Cardiac muscle cell (in vitro differentiated cells and primary cell): Measurements from ENCODE around the gene PRLR. TPM values are rescaled to one million over a fixed set of nuclear protein-coding genes. Genes with fewer than 3 reads are reported as not detected.
"Not testable (repeated sequence)": the region's sequence is repeated elsewhere in the genome, so short reads cannot be mapped to it uniquely, and the experiment has no call there.

Experiments used
- DNase-seq, 2 donors: peaks; one replicate each; pipeline versions ENCODE4 v3.0.0 to v3.0.0-alpha.2; 2010 to 2017; ENCODE audit warnings: low read depth in 1 of 2, low spot score in 1 of 2
- H3K27ac ChIP-seq: fragments of 200-600 bp; sonication (generic); 2 replicates; pipeline ENCODE4 v1.5.1; 2016
- H3K27me3 ChIP-seq: fragments of 200-600 bp; sonication (generic); 2 replicates; pipeline ENCODE4 v1.6.0; 2016; ENCODE audit warnings: control low read depth
- H3K36me3 ChIP-seq: fragments of 200-600 bp; sonication (generic); 2 replicates; pipeline ENCODE4 v1.5.1; 2016; ENCODE audit warnings: control low read depth
- H3K4me1 ChIP-seq: fragments of 200-600 bp; sonication (generic); 2 replicates; pipeline ENCODE4 v1.8.1; 2017; ENCODE audit warnings: low read depth, mild to moderate bottlenecking, mixed run types
- H3K4me3 ChIP-seq: fragments of 200-600 bp; sonication (generic); 2 replicates; pipeline ENCODE4 v1.5.1; 2016; ENCODE audit warnings: mild to moderate bottlenecking
- H3K9me3 ChIP-seq: fragments of 200-600 bp; sonication (generic); 2 replicates; pipeline ENCODE4 v1.5.1; 2017; ENCODE audit warnings: low read depth, mild to moderate bottlenecking, control low read depth
- polyA plus RNA-seq: library from polyadenylated mRNA; unstranded; fragments of >200 nt; fragmentation: Nextera tagmentation; extraction: Ambion mirVana; gene quantifications from 2 replicates; pipeline ENCODE4 v1.2.1, GENCODE V29; 2016
- total RNA-seq: library from RNA; depleted of rRNA; stranded (reverse); fragments of >200 nt; gene quantifications from 2 replicates; pipeline ENCODE4 v1.2.3, GENCODE V29; 2016
- TF ChIP-seq, protein P1 (sequence below): IDR thresholded peaks from 2 replicates; pipeline ENCODE4 v1.5.1; 2012; ENCODE audit warnings: low read depth, mild to moderate bottlenecking, low read length

Gene PRLR
- total and polyA plus RNA-seq, 2 experiments from 2014 or later: 0.06 TPM; not detected in 1

DNA sequence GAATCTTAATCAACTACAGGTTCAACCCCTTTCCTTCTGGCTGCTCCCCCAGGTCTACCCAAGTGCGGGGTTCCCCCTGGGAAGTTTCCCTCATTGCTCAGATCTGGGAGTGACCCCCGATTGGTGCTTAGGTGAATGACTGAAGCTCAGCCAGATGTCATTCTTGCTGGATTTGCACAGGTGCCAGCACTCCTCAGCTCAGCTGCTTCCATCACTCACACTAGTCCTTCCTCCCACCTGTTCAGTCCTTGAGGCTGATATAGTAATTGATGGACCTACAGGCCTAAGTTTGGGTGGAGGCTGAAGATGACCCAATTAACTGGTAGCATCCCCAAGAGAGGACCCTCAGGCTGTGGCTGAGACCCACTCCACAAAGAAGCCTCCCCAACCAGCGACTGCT, 32.9 kb downstream of the PRLR start:
- Histone ChIP-seq H3K36me3 (no peaks in the 10 kb centered on the region), H3K27ac (no peak overlapping the region), H3K27me3 (no peaks in the 10 kb centered on the region), H3K9me3 (no peaks in the 10 kb centered on the region), H3K4me1 (no peaks in the 10 kb centered on the region), H3K4me3 (no peak overlapping the region)
- no peak for DNase-seq
- TF ChIP-seq, protein P1, sequence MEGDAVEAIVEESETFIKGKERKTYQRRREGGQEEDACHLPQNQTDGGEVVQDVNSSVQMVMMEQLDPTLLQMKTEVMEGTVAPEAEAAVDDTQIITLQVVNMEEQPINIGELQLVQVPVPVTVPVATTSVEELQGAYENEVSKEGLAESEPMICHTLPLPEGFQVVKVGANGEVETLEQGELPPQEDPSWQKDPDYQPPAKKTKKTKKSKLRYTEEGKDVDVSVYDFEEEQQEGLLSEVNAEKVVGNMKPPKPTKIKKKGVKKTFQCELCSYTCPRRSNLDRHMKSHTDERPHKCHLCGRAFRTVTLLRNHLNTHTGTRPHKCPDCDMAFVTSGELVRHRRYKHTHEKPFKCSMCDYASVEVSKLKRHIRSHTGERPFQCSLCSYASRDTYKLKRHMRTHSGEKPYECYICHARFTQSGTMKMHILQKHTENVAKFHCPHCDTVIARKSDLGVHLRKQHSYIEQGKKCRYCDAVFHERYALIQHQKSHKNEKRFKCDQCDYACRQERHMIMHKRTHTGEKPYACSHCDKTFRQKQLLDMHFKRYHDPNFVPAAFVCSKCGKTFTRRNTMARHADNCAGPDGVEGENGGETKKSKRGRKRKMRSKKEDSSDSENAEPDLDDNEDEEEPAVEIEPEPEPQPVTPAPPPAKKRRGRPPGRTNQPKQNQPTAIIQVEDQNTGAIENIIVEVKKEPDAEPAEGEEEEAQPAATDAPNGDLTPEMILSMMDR: no peak

DNA sequence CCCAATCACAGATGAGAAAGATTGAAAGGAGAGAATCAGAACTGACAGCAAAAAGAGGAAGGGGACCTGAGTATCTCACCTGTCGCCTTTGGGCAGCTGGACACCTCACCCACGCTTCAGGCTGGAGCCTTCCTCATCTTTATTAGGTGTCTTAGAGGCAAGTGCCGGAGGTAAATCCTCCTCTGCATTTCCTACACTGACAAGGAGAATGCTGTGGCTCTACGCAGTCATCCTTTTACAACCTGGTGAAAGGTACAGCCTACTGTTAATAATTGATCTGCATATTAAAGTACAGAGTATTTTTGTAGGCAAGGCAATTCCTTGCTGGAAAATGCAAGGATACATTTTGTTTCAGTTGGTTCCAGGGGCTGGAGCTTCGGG, 34.8 kb downstream of the PRLR start:
- no peak for DNase-seq
- H3K27me3 ChIP-seq: no peaks in the 10 kb centered on the region
- H3K27ac ChIP-seq: no peak overlapping the region
- H3K36me3 ChIP-seq: no peaks in the 10 kb centered on the region
- H3K9me3 ChIP-seq: no peaks in the 10 kb centered on the region
- H3K4me1 ChIP-seq: no peaks in the 10 kb centered on the region
- H3K4me3 ChIP-seq: no peak overlapping the region
- TF ChIP-seq, protein P1: no peak

DNA sequence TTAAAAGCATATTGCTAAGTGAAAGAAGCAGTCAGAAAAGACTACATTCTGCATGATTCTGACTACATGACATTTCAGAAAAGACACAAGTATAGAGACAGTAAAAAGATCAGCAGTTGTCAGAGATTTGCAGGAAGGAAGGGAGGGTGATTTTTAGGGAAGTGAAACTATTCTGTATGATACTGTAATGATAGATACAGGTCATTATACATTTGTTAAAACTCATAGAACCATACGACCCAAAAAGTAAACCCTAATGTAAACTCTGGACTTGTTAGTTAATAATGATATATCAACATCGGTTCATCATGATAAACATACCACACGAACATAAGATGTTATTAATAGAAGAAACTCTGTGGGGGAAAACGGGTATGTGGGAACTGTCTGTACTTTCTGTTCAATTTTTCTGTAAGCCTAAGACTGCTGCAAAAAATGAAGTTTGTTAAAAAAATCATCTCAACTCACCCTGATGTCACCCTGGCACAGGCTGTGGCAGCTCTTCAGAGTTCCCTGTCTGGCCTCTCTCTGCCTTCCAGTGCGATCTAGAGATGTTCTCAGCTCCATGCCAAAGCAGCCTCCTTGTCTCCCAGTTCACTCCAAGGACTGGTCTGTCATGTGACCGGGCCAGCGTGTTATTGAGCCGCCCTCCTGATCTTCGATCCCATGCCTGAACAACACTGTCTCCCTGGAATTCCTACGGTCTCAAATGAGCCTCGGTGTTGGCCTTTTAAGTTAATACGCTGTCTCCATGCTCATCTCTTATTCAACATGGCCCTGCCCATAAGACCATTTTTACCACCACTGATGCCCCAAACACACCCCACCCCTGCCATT, 35.4 kb downstream of the PRLR start:
- no peak for DNase-seq
- H3K9me3 ChIP-seq: no peaks in the 10 kb centered on the region
- no peaks in the 10 kb centered on the region for H3K4me1 ChIP-seq
- H3K4me3 ChIP-seq: no peak overlapping the region
- no peaks in the 10 kb centered on the region for H3K36me3 ChIP-seq
- no peaks in the 10 kb centered on the region for H3K27me3 ChIP-seq
- TF ChIP-seq, protein P1: no peak
- no peak overlapping the region for H3K27ac ChIP-seq

DNA sequence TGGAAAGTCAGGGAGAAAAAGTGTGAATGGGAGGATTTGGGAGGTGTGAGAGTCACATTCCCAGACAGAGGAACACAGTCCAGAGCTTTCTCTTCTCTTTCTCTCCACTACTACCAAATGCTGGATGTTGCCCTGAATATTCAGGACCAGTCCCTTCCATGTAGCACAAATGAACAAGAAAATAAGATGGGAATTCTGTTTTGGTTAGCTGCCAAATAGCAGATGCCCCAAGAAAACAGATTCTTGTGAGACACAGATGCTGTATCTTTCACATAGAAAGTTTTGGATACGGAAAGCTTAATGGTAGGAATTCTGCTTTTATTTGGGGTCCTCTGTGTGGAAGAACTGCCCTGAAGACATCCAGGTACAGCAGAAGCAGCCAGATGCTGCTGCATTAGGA, 37.8 kb downstream of the PRLR start:
- H3K27me3 ChIP-seq: no peaks in the 10 kb centered on the region
- no peaks in the 10 kb centered on the region for H3K9me3 ChIP-seq
- no peak overlapping the region for H3K4me3 ChIP-seq
- H3K27ac ChIP-seq: no peak overlapping the region
- TF ChIP-seq, protein P1: no peak
- no peak for DNase-seq
- H3K4me1 ChIP-seq: no peaks in the 10 kb centered on the region
- H3K36me3 ChIP-seq: no peaks in the 10 kb centered on the region

DNA sequence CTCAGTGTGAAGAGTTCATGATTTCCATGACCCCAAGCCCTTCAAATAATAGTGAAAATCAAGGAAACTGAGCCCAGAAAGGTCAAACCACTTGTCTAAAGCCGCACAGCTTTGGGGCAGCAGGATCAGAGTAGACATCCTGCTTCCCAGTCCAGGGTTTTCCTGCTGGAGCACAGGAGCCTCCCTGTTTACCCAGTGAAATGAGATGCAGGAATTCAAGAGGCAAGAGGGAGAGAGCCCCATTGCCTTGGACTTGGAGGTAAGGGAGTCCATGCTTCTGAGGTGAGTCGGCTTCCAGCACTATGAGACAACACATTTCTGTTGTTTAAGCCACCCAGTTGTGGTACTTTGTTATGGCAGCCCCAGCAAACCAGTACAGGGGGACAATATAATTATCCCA, 40.5 kb downstream of the PRLR start:
- H3K4me1 ChIP-seq, H3K27me3 ChIP-seq, H3K4me3 ChIP-seq, H3K27ac ChIP-seq, DNase-seq, H3K9me3 ChIP-seq, H3K36me3 ChIP-seq: not testable (repeated sequence)

DNA sequence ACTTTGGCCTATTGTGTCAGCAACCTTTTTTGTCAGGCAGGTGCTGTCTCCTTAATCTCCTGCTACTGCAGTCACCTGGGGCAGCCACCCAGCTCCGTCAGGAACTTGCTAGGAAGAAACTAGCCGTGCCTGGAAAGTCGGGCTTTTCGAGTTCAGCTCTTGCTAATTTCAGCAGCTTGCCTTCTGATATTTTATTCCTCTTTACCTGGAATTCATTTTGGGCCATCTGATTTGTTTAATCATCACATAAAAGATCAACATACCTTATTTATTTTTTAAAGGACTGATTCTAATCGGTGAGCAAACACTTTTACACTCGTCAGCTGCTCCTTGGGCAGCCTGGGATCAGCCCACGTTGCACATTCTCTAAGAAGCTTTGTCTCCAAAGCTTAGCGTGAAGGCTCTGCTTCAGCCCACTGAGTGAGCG, 42.2 kb downstream of the PRLR start:
- Histone ChIP-seq H3K27me3 (no peaks in the 10 kb centered on the region), H3K36me3 (no peaks in the 10 kb centered on the region), H3K4me1 (no peaks in the 10 kb centered on the region), H3K9me3 (no peaks in the 10 kb centered on the region), H3K27ac (no peak overlapping the region), H3K4me3 (no peak overlapping the region)
- no peak for DNase-seq
- TF ChIP-seq, protein P1: no peak

DNA sequence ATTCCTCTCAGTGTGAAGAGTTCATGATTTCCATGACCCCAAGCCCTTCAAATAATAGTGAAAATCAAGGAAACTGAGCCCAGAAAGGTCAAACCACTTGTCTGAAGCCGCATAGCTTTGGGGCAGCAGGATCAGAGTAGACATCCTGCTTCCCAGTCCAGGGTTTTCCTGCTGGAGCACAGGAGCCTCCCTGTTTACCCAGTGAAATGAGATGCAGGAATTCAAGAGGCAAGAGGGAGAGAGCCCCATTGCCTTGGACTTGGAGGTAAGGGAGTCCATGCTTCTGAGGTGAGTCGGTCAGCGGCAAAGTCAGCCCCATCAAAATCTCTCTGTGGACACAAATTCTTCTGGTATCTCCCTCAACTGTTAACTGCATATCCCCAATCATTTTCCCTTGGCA, 42.7 kb downstream of the PRLR start:
- not testable (repeated sequence) for H3K4me1 ChIP-seq, H3K4me3 ChIP-seq, H3K27me3 ChIP-seq, H3K27ac ChIP-seq, H3K36me3 ChIP-seq, H3K9me3 ChIP-seq, DNase-seq
